ENCODE results near the gene TRIM72. TPM values are rescaled to one million over a fixed set of nuclear protein-coding genes. Genes with fewer than 3 reads are reported as not detected.
A peak's percentile ranks its signal among the peaks of the same experiment; 100 is the strongest.

TRIM72 gene
- total and polyA plus RNA-seq, 9 of the 15 experiments (the other 6 are each of a cell fraction or from before 2014, with no cell fraction given), result under 0.01 TPM; not detected in 8

- no peak for TF ChIP-seq MAFF (IDR thresholded peaks at IDR 0.05; ENCODE audit: low read length)
- no peak for TF ChIP-seq IFI16 (CRISPR knock-in tag; IDR thresholded peaks at IDR 0.05)
- no peak for TF ChIP-seq PPARD (CRISPR knock-in tag; IDR thresholded peaks at IDR 0.05)
- TF ChIP-seq GATA2 (CRISPR knock-in tag; IDR thresholded peaks at IDR 0.05), result no peak
- peak; percentile 56; the same call in 1 of the 2 replicates for TF ChIP-seq ZBTB17 (CRISPR knock-in tag; IDR thresholded peaks at IDR 0.05)
- no peak for TF ChIP-seq JUNB (CRISPR knock-in tag; conservative IDR thresholded peaks at IDR 0.05)
- no peak for TF ChIP-seq XRCC5 (IDR thresholded peaks at IDR 0.05; ENCODE audit: low read depth, low read length)
- TF ChIP-seq JUND (IDR thresholded peaks at IDR 0.05; ENCODE audit: borderline replicate concordance, low read depth, low read length), result peak; percentile 17; the same call in 1 of the 2 replicates
- TF ChIP-seq JUND (tag; IDR thresholded peaks at IDR 0.05; ENCODE audit: borderline replicate concordance, low read depth, low read length), result no peak
- peak; percentile 44; the same call in 1 of the 2 replicates for TF ChIP-seq ZBTB7A (IDR thresholded peaks at IDR 0.05; ENCODE audit: borderline replicate concordance, control insufficient read depth, low read depth, low read length)
- TF ChIP-seq, protein P1, sequence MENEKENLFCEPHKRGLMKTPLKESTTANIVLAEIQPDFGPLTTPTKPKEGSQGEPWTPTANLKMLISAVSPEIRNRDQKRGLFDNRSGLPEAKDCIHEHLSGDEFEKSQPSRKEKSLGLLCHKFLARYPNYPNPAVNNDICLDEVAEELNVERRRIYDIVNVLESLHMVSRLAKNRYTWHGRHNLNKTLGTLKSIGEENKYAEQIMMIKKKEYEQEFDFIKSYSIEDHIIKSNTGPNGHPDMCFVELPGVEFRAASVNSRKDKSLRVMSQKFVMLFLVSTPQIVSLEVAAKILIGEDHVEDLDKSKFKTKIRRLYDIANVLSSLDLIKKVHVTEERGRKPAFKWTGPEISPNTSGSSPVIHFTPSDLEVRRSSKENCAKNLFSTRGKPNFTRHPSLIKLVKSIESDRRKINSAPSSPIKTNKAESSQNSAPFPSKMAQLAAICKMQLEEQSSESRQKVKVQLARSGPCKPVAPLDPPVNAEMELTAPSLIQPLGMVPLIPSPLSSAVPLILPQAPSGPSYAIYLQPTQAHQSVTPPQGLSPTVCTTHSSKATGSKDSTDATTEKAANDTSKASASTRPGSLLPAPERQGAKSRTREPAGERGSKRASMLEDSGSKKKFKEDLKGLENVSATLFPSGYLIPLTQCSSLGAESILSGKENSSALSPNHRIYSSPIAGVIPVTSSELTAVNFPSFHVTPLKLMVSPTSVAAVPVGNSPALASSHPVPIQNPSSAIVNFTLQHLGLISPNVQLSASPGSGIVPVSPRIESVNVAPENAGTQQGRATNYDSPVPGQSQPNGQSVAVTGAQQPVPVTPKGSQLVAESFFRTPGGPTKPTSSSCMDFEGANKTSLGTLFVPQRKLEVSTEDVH (IDR thresholded peaks at IDR 0.05; ENCODE audit: low read depth, partially characterized antibody), result no peak
- TF ChIP-seq POLR2AphosphoS2 (IDR thresholded peaks at IDR 0.05; ENCODE audit: low read length), result no peak
- TF ChIP-seq ZNF354B (CRISPR knock-in tag; IDR thresholded peaks at IDR 0.05), result no peak
- peak in 1 of 2 experiments; percentile 51; a peak in 1 of 4 replicates for TF ChIP-seq MNT (conservative IDR thresholded peaks at IDR 0.05)
- no peak for TF ChIP-seq HDAC2 (IDR thresholded peaks at IDR 0.05)
- no peak for TF ChIP-seq DACH1 (IDR thresholded peaks at IDR 0.05; ENCODE audit: partially characterized antibody)
- TF ChIP-seq, protein P2, sequence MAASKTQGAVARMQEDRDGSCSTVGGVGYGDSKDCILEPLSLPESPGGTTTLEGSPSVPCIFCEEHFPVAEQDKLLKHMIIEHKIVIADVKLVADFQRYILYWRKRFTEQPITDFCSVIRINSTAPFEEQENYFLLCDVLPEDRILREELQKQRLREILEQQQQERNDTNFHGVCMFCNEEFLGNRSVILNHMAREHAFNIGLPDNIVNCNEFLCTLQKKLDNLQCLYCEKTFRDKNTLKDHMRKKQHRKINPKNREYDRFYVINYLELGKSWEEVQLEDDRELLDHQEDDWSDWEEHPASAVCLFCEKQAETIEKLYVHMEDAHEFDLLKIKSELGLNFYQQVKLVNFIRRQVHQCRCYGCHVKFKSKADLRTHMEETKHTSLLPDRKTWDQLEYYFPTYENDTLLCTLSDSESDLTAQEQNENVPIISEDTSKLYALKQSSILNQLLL (CRISPR knock-in tag; IDR thresholded peaks at IDR 0.05; ENCODE audit: borderline replicate concordance), result no peak
- TF ChIP-seq TCFL5 (CRISPR knock-in tag; conservative IDR thresholded peaks at IDR 0.05), result no peak
- no peak for TF ChIP-seq EWSR1 (IDR thresholded peaks at IDR 0.05; ENCODE audit: borderline replicate concordance, low read depth, partially characterized antibody)
- 0 out of 2 replicates have a peak, but pooled peaks have one; percentile 40 for TF ChIP-seq TRIM28 (IDR thresholded peaks at IDR 0.05)
- no peak for TF ChIP-seq NCOA2 (IDR thresholded peaks at IDR 0.05; ENCODE audit: partially characterized antibody in 2 of 2)
- TF ChIP-seq EGR1 (conservative IDR thresholded peaks at IDR 0.05), result peak; percentile 76
Observed at GRCh38 chr16:31215287-31216162, 1.6 kb downstream of the TRIM72 start (continued).

Data from K562 (cell line).